SKM-1 (cell line): ENCODE measurements around the gene PAOX.
A peak's percentile ranks its signal among the peaks of the same experiment; 100 is the strongest.

Experiments
- DNase-seq: peaks from one replicate; lab custom pipeline; 2025; ENCODE audit not compliant: unreplicated experiment; lab: John Stamatoyannopoulos, UW

Gene PAOX

DNA sequence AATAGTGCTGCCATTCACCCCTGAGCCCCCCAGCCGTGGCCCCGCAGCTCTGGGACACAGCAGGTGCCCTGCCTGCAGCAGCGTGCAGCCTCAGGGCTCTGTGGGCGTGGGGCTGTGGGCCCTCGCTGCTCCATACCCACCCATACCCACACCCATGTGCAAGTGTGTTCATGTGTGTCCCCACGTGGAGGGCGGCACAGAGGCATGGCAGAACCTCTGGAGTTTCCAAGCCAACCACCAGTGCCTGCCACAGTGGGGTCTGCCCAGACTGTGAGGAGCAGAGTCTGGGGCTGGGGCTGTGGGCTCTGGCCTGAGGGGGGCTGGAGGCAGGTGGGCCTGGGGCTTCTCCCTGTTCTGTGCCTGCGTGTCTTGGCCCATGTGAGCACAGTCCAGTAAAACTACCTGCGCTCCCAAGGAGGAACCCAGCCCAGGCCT, 29.5 kb upstream of the PAOX start:
- no peak for DNase-seq

DNA sequence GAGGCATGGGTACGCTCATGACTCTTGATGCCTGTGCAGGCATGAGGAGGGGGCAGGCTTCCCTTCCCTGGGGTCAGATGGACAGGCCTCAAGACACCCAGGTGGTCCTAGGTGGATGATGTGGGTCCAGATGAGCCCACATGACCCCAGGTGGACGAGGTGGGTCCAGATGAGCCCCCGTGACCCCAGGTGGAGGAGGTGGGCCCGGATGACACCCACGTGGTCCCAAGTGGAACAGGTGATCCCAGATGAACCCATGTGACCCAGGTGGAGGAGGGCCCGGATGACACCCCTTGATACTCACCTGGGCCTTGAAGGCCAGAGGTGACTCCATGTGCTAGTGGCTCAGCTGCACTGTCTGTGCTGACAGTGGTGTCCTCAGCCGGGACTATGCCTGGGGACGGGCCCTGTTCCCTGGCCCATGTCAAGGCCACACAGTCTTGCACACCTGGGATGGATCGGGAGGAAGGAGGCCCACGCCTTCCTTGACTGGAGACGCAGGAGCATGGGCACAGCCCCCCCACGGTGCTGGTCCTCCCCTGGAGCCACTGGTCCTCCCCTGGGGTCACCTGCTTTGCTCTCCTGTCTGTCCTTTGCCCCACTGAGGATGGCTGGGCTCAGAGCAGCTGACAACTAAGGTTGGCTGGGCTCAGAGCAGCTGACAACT, 28.6 kb upstream of the PAOX start:
- DNase-seq = no peak

DNA sequence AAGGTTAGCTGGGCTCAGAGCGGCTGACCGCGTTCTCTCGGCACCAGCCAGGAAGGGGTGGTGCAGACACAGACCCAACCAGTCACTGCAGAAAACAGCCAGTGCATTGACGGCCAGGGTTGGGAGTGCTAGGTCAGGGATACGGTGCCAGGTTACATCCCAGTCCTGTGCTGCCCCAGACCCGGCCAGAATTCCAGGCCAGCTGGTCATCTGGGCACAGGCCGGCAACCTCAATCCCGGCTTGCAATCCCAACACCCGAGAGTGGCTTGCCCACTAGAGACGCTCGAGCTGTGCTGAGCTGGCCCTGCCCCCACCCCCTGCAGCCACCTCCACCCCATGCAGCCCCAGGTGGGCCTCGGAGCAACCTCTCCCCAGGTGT, 28.1 kb upstream of the PAOX start:
- no peak for DNase-seq

DNA sequence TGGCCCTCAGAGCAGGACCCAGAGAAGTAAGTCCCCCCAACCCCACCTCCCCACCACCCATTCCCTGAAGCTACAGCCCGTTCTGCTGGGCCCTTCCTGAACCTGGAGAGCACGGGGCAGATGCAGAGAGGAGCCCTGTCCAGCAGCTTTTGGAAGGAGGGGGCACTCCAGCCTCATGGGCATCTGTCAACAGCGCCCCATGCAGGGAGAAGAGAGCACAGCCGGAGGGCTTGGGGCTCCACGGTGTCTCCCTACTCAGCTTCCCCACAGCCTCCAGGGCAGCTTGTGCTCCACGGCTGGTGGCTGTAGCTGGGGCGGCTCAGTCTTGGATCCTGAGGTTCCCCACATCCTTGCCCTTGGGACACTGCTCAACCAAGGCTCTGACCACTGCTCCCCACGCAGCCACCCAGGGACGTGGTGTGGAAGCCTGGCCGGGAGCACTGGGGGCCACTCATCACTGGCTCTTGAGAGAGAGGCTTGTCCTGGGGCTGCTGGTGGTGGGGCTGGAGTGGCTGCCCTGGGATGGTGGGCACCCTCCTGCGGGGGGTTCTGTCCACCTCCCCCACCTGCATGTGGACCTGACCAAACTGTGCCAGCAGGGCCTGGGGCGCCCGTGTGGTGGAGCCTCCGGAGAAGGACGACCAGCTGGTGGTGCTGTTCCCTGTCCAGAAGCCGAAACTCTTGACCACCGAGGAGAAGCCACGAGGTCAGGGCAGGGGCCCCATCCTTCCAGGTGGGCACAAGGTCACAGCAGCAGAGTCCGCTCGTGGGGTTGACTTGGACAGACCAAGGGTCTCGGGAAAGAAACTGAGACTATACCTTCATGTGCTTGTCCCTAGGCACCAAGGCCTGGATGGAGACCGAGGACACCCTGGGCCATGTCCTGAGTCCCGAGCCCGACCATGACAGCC, 27.4 kb upstream of the PAOX start:
- DNase-seq = no peak

DNA sequence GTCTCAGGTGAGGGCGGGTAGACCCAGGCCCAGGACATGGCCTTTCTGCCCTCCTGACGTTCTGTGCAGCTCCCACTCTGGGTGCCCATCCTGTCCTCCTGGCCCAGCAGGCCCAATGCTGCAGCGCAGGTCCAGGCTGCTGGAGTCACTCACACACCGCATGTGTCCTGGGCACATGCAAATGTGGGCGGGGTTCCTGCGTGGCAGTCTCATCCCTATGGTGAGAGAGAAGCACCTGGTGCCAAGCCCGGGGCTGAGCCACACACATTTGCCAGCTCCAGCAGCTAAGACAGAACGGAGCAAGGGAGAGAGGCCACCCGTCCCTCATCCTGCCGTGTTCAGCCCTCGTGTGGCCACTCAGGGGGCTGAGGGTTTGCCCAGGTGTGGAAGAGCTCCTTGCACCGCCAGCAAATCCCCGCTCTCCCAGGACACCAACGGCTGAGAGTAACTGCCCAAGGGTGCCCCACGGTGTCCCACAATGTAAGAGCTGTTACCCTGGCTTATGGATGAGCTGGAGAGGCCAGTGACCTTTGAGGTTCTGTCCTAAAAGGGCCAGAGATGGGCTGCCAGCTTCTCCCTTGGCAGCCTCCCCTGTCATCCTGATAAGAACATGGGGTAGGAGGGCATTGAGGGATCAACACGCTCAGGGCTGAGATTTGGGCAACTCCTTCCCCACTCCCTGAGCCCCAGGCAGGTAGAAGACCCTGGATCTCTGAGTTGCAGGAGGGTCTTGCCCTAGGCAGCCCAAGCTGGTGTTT, 25.7 kb upstream of the PAOX start:
- no peak for DNase-seq

DNA sequence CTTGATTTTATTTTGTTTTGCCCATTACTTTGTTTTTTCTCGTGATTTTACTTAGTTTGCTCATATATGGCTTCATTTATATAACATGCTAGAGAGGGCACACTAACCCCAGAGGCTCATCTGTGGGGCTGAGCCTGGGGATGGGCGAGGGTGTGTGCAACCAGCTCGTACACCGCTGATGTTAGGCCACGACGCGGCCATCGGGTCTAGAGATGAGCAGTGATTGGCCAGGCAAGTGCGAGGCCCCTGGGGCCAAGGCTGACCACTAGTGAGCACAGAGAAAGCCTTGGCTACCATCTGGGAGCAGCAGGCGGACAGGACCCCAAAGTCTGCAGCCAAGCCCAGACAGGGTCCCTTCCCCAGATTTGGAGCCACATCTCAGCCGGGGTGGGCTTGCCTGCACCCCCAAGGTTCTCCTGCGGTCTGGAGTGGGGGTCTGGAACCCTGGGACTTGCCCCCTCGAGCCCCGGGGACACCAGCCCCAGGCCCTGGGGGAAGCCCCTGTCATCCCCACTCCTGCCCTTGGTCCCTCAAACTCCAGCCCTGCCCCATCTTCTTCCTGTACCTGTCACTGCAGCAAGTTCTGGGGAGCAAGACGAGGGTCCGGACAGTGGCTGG, 25.0 kb upstream of the PAOX start:
- DNase-seq = no peak

DNA sequence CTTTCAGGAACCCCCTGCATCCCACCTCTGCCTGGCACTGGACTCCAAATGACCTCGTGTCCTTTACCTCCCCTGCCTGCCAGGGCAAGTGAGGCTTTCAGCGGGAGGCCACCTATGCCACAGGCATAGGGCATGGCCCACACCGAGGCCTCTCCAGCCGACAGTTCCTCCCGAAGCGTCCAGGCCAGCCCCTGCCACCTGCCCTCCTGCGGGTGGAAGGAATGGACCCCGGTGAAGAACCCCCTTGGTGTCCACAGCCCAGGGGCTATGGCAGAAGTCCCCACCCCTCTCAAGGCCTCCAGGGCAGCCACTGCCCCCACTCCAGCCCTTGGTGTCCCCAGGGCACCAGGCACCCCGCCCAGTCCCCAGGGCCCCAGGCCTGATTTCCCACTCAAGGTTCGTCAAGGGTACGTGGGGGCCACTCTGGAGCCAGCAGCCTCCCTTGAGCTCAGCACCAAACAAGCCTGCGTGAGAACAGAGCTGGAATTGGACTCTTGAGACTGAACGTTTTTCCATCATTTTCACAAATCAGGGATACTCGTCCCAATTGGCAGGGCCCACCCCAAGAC, 24.3 kb upstream of the PAOX start:
- no peak for DNase-seq

DNA sequence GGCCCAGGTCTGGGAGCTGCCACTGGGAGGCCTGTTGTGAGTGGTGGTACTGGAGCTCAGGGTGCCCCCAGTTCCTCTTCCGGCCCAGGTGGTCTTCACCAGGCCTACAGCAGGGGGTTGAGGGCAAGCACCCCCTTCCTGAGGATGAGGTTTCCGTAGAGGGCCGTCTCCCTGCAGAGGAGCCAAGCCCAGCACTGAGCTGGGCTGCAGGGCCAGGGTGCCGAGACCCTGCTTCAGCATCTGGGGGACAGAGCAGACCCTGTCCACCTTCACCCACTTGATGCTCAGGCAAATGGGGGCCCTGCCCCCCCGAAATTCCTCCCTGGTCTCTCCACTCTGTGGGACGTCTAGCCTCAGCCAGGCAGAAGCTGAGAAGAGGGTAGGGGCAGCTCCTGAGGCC, 23.8 kb upstream of the PAOX start:
- no peak for DNase-seq

DNA sequence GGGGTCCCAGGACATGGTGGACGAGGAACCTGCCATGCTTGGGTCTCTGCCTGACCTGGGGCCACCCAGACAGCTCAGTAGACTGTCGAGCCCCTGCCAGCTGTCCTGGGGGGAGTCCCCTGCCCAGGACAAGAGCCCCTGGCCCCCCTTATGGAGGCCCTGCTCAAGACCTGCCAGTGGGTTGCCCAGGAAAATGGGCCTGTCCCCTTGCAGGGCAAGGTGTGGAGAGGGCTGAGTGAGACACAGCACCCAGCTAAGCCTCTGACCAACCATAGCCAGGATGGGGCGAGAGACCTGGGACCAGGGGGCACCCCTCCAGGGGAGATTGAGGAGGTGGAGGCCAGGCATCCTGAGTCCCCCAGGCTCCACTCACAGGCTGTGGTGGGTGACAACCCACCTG, 23.1 kb upstream of the PAOX start:
- DNase-seq = no peak

DNA sequence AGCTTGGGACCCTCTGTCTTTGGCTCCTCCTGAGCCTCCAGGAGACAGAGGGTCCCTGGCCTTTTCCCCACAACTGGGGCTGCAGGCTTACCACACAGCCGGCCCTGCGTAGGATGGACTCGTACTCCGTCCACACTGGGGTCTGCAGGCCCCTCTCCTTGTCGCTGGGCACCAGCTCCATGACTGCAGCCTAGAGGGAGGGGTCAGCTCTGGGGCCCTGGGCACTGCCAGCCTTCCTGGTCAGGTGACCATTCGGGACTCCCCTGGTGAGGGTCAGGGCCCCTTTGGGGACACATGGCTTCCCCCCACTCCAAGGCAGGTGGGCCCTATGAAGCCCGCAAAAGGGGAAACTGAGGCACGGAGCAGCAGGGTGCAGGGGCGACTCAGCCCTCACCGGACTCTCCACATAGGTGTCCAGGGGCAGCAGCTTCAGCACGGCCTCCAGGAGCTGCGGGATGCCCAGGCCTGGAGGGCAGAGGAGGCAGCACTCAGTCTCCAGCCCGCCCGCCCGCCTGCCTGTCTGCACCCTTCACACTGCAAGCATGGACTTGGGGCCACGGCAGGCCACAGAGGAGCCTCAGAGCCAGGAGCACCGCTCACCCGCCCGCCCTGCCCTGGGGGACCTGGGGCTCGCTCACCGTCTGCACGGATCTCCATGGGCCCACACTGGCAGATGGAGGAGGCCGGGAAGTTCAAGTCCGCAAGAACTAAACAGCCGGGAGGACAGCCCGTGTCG, 22.3 kb upstream of the PAOX start:
- no peak for DNase-seq

DNA sequence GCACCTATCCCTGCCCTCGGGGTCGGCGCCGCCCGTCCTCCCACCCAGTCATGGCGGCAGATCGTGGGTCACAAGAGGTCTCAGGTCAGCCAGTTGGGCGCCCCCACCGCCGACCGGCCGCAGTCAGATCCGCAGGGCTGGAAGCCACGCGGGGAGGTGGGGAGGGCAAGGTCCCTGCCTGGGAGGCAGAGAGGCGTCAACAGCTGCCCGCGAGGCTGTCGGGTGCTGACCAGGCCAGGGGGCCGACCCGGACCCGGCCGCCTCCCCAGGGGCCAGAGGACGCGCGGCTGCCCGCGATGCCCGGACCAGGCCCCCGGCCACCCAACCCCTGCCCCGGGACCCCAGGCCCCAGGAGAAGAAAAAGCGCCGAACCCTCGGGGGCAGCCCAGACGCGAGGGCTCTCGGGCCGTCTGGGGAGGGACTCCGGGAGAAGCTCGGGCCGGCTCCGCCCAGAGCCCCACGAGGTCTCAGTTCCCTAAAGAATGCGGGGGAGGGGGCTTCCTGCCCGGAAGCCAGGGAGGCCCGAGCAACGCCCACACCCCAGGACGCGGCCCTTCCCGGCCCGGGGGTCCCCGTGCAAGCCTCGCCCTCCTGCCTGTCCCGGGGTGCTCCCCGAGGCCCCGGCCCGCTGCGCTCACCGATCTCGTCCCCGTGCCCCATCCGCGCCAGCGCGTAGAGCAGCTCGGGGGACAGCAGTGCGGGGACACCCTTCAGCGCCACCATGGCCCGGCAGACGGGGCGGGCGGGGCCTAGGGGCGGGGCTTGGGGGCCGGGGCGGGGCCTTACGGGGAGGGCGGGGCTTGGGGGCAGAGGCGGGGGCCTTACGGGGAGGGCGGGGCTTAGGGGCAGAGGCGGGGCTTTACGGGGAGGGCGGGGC, 21.5 kb upstream of the PAOX start, which contains the start of gene FUOM:
FUOM (minus strand) TSS at position 735 of the 877 bp plus-strand sequence; CDS start at position 723, 12 bp downstream.
- DNase-seq = peak; percentile 66

DNA sequence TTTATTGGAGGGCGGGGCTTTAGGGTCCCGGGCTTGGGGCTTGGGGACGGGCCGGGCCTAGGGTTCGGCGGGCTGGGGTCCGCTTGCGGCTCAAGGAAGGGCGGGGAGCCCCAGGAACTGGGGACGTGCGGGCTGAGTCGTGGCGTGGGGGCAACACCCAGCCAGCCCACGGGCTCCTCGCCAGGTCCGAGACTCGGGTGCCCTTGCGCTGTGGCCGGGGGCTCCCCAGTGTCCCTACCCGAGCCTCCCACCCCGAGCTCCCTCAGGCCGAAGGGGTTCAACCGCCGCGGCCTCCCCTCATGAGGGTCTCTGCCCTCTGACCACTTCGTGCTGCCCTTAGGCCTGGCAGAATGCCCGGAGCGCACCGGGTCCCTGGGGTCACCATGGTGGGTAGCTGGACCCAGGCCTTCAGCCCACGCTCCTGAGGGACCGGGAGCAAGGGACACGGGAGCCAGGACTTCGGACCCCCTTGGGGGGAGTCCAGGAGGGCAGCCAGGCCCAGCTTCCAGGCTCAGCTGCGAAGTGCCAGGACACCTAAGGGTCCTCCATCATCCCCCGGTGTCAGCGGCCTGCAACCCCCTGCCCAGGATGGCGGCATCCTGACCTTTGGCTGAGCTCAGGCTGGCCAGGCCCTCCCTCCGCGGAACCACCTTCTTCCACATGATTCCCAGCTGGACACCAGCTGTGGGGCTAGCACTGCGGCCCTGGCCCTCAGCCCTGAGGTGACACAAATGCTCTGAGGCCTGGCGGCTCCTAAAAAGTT, 20.7 kb upstream of the PAOX start:
- no peak for DNase-seq

DNA sequence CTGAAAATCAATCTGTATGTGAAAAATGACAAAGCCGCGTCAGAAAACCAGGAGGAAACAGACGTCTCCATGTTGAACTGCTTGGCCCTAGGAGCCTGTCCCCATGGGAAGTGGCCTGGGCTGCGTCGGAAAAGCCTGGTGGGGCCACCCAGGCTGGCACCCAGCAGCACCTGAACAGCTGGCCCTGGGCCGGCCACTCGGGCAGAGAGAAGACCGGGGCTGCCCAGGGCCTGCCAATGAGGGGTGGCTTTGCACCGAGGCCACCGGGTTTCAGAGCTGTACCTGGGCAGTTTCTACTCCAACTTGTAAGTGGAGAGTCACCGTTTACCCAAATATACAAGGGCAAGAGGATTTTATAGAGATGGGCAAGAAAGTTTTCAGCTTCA, 20.1 kb upstream of the PAOX start:
- no peak for DNase-seq

DNA sequence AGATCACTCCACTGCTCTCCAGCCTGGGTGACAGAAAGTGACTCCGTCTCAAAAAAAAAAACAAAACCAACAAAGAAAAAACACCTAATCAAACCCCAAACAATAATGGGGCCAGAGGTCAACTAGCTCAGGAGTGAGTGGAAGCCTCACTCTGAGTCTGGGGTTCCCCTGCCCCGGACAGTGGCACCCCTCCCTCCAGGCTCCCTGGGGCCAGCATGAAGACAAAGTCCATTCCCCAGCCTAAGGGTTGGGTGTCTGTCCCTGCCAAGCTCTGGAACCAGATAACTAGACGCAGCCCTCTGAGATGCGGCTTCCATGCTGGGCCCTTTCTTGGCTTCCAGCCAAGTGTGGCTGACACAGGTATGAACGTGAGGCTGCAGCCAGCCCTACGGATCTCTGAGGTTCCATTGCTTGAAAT, 19.5 kb upstream of the PAOX start:
- no peak for DNase-seq

DNA sequence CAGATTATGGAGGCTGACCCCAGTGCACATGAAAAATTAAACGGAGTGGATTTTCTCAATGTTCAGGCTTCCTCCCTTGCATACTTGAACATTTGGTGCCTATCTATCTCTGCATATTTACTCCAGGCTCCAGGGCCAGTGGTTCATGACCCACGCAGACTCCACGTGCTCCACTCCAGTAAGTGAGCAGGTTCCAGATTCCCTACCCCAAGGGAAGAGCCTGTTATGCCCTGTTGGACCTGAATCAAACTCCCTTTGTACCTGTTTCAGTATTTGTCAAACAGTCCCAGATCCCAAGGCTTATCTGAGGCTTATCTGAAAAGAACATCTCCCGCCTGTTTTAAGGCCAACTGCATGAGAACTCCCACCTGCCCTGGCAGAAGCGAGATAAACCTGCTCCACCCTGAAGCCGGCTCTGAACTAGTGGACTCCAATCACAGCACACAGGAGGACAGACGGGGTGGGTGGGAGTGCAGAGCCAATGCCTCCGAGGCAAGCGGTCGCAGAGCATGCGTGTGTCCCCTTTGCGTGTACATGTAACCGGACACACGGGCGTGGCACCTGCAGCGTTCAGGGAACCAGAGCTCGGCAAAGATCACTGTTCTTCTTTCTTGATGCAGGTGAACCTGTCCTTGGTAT, 19.0 kb upstream of the PAOX start:
- no peak for DNase-seq

DNA sequence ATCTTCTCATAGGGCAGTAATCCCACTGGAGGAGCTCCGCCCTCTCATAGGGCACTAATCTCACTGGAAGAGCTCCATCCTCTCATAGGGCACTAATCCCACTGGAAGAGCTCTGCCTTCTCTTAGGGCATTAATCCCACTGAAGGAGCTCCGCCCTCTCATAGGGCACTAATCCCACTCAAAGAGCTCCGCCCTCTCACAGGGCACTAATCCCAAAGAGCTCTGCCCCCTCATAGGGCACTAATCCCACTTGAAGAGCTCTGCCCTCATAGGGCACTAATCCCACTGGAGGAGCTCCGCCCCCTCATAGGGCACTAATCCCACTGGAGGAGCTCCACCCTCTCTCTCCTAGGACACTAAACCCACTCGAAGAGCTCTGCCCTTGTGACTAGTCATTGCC, 17.8 kb upstream of the PAOX start:
- DNase-seq = no peak

DNA sequence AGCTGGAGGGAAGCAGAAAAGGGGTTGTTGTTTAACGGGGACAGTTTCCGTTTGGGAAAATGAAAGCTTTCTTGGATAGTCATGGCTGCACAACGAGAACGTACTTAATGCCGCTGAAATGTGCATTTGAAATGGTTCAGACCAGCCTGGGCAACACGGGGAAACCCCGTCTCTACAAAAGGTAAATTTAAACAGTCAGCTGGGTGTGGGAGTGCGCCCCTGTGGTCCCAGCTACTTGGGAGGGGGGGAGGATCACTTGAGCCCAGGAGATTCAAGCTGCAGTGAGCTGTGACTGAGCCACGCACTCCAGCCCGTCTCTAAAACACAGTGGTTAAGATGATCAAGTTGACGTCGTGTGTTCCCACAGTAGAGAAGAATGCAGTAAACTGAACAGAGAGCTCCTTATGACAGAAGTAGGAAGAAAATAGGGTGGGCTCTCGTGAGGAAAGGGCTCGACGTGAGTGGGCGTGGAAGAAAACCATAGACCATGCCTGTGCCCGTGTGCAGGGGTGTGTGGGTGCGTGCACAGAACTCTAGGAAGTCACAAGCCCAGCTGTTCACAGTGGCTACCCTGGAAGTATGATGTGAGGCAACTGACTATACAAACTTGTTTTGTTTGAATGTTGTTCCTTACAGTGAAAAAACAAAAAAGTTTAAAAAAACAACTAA, 17.2 kb upstream of the PAOX start:
- no peak for DNase-seq

DNA sequence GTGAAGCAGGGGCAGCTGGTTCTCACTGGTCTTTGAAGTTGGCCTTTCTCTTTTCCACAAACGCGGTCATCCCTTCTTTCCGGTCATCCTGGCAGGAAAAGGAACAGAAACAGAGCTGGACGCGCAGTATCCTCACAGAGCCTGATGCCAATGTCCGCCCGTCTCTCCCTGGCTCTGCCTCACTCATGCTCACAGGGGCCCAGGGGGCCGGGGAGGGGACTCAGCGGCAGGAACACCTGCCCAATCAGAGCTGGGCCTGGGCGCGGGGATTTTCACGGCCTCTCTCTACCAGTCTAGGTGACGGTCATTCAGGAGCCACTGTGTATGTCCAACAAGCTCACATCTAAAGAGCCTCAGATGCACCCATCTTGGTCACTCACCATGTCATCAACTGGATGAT, 16.2 kb upstream of the PAOX start:
- no peak for DNase-seq
